GM12878 (cell line): ENCODE data around the gene KRTAP4-5. TPM values are rescaled to one million over a fixed set of nuclear protein-coding genes. Genes with fewer than 3 reads are reported as not detected.

Source experiments
- ATAC-seq: fragments of 200-7000 bp; cut with Tn5 transposase; 3 replicates; pipeline ENCODE4 v1.9.1; 2020; ENCODE audit warnings: mild to moderate bottlenecking, moderate library complexity
- BruUV-seq: library from RNA; stranded (reverse); fragments of 400-500 nt; replicated peaks from 2 replicates; lab custom pipeline; 2021; lab: Mats Ljungman, UMichigan
- CTCF ChIA-PET: fragments of 300-600 bp; sonication (Branson Sonifier 250); formaldehyde crosslinking; extraction: SDS; loops from one replicate; lab custom pipeline; 2021; ENCODE audit warnings: inconsistent platforms; lab: Yijun Ruan, JAX
- POLR2A ChIA-PET: fragments of 350-600 bp; formaldehyde crosslinking; extraction: SDS; loops from one replicate; lab custom pipeline; 2021; ENCODE audit warnings: inconsistent platforms; lab: Charles Lee
- RAD21 ChIA-PET: fragments of 300-600 bp; sonication (Branson Sonifier 250); formaldehyde crosslinking; loops from one replicate; lab custom pipeline; 2023; ENCODE audit warnings: antibody characterized with exemption; ENCODE audit not compliant: unreplicated experiment; lab: Charles Lee
- SMC1A ChIA-PET: fragments of 300-600 bp; sonication (Branson Sonifier 250); formaldehyde crosslinking; loops from one replicate; lab custom pipeline; 2023; ENCODE audit not compliant: unreplicated experiment, uncharacterized antibody; lab: Charles Lee
- DNase-seq: peaks from one replicate; pipeline ENCODE4 v3.0.0-alpha.2; 2011; ENCODE audit warnings: low read depth, low spot score
- FAIRE-seq: peaks from 3 replicates; lab custom pipeline; 2011; peaks lifted over from hg19 to GRCh38; lab: Jason Lieb, UNC
- H2AFZ ChIP-seq: 2 replicates; pipeline ENCODE4 v1.6.0; 2011; ENCODE audit warnings: low read depth, low read length, control low read depth; ENCODE audit not compliant: control insufficient read depth
- H3K27ac ChIP-seq: 2 replicates; pipeline ENCODE4 v1.5.1; 2011; ENCODE audit warnings: control low read depth; ENCODE audit not compliant: control insufficient read depth, insufficient read depth
- H3K27me3 ChIP-seq, 2 experiments: replicated peaks in 1 of 2; 2 replicates each; pipeline versions ENCODE4 v1.6.0 to v1.6.1; 2011; ENCODE audit warnings: low read length in 1 of 2; ENCODE audit not compliant: control insufficient read depth in 2 of 2, insufficient read depth in 2 of 2
- H3K36me3 ChIP-seq, 2 experiments: 2 replicates each; pipeline ENCODE4 v1.5.1; 2011; ENCODE audit warnings: low read length in 1 of 2; ENCODE audit not compliant: control insufficient read depth in 2 of 2, insufficient read depth in 2 of 2
- H3K4me1 ChIP-seq: 2 replicates; pipeline ENCODE4 v1.6.1; 2011; ENCODE audit warnings: mild to moderate bottlenecking, low read length, moderate library complexity, mixed read lengths; ENCODE audit not compliant: control insufficient read depth, insufficient read depth
- H3K4me2 ChIP-seq: 2 replicates; pipeline ENCODE4 v1.6.0; 2011; ENCODE audit warnings: control low read depth; ENCODE audit not compliant: control insufficient read depth, insufficient read depth
- H3K4me3 ChIP-seq: fragments of 200-600 bp; sonication (generic); 2 replicates; pipeline ENCODE4 v1.5.1; 2016
- H3K79me2 ChIP-seq: 2 replicates; pipeline ENCODE4 v1.6.0; 2011; ENCODE audit warnings: low read length; ENCODE audit not compliant: control insufficient read depth, insufficient read depth
- H3K9ac ChIP-seq: 2 replicates; pipeline ENCODE4 v1.8.0; 2011; ENCODE audit warnings: low read length, control low read depth, mixed read lengths; ENCODE audit not compliant: control insufficient read depth, insufficient read depth
- H3K9me3 ChIP-seq: replicated peaks from 3 replicates; pipeline ENCODE4 v1.5.1; 2011; ENCODE audit warnings: mild to moderate bottlenecking, low read length; ENCODE audit not compliant: control insufficient read depth, insufficient read depth
- H4K20me1 ChIP-seq: 2 replicates; pipeline ENCODE4 v1.6.0; 2011; ENCODE audit not compliant: control insufficient read depth, insufficient read depth
- ETV6 ChIP-seq, 2 experiments: fragments of 450-650 bp in 1 of 2; IDR thresholded peaks in 1 of 2; conservative IDR thresholded peaks in 1 of 2; 2 replicates each; pipeline ENCODE4 v1.6.1; 2014; ENCODE audit warnings: antibody characterized with exemption in 1 of 2, borderline replicate concordance in 1 of 2, low read depth in 1 of 2, mild to moderate bottlenecking in 1 of 2, moderate library complexity in 1 of 2
- HDAC2 ChIP-seq: fragments of 200-600 bp; sonication (generic); IDR thresholded peaks from 2 replicates; pipeline ENCODE4 v1.6.1; 2017
- HDGF ChIP-seq: fragments of 450-650 bp; IDR thresholded peaks from 2 replicates; pipeline ENCODE4 v1.6.1; 2016; ENCODE audit warnings: antibody characterized with exemption
- IRF4 ChIP-seq: IDR thresholded peaks from 2 replicates; pipeline ENCODE4 v1.6.1; 2011; ENCODE audit warnings: low read depth, low read length
- LARP7 ChIP-seq: fragments of 450-650 bp; IDR thresholded peaks from 2 replicates; pipeline ENCODE4 v1.6.1; 2017; ENCODE audit warnings: mild to moderate bottlenecking
- MEF2A ChIP-seq: IDR thresholded peaks from 2 replicates; pipeline ENCODE4 v1.6.1; 2011; ENCODE audit warnings: low read depth, mild to moderate bottlenecking, low read length, moderate library complexity; ENCODE audit not compliant: insufficient read depth
- RELA ChIP-seq: fragments of 450-650 bp; IDR thresholded peaks from 2 replicates; pipeline ENCODE4 v1.8.0; 2014; ENCODE audit warnings: borderline replicate concordance; ENCODE audit not compliant: partially characterized antibody
- TCF7 ChIP-seq: IDR thresholded peaks from 2 replicates; pipeline ENCODE4 v1.6.1; 2014; ENCODE audit warnings: antibody characterized with exemption, borderline replicate concordance
- YY1 ChIP-seq: IDR thresholded peaks from 2 replicates; pipeline ENCODE4 v1.6.1; 2011; ENCODE audit warnings: low read depth, mild to moderate bottlenecking, low read length
- ZBTB4 ChIP-seq: fragments of 450-650 bp; formaldehyde crosslinking; IDR thresholded peaks from 2 replicates; pipeline ENCODE4 v1.4.0; 2022; ENCODE audit warnings: mild to moderate bottlenecking, moderate library complexity
- ZNF274 ChIP-seq: IDR thresholded peaks from one replicate; pipeline ENCODE4 v1.8.0; 2011; ENCODE audit not compliant: insufficient read length, insufficient read depth
- ZNF592 ChIP-seq: fragments of 450-650 bp; IDR thresholded peaks from 2 replicates; pipeline ENCODE4 v1.6.1; 2017; ENCODE audit warnings: mild to moderate bottlenecking, moderate library complexity
- ZNF622 ChIP-seq: fragments of 450-650 bp; IDR thresholded peaks from 2 replicates; pipeline ENCODE4 v1.6.1; 2017; ENCODE audit warnings: mild to moderate bottlenecking, inconsistent platforms
- WGBS: methylation state at CpG from one replicate; pipeline ENCODE4 v1.1.6; 2016; ENCODE audit warnings: low lambda C conversion rate; ENCODE audit not compliant: insufficient replicate concordance, insufficient coverage; ENCODE audit errors: missing lambda C conversion rate; 5-methylcytosine and 5-hydroxymethylcytosine counted together
- in situ Hi-C: fragments of 300-500 bp; cut with MboI; formaldehyde crosslinking; loops from 9 replicates; pipeline ENCODE4 v1.14.3; 2018; ENCODE audit warnings: mixed read lengths
- intact Hi-C: fragments of 100-400 bp; cut with micrococcal nuclease; formaldehyde crosslinking; loops from one replicate; pipeline ENCODE4 v1.14.2; 2022; ENCODE audit not compliant: unreplicated experiment
- polyA plus RNA-seq, 11 experiments: library from polyadenylated mRNA; depleted of rRNA in 4 of 11; unstranded in 6 of 11; stranded (reverse) in 5 of 11; fragments of >200 nt; fragmentation: Nextera tagmentation in 4 of 11; fragmentation: Illumina TruSeq in 1 of 11; extraction: Ambion mirVana in 4 of 11; extraction: Trizol in 1 of 11; gene quantifications; 1 replicate in 1 of 11; 2 replicates in 10 of 11; pipeline versions ENCODE4 v1.2.1 to v1.2.3, GENCODE V29; 2011 to 2016; ENCODE audit warnings: inconsistent platforms in 2 of 11, missing spikeins in 2 of 11, low read depth in 1 of 11
- total RNA-seq, 4 experiments: library from RNA; depleted of rRNA in 3 of 4; stranded (reverse); fragments of >200 nt in 3 of 4; fragmentation: Illumina TruSeq in 1 of 4; extraction: Trizol in 1 of 4; gene quantifications; 2 replicates each; pipeline versions ENCODE4 v1.2.1 to v1.2.3, GENCODE V29; 2013 to 2021
- TF ChIP-seq, protein P1 (sequence below): IDR thresholded peaks from 2 replicates; pipeline ENCODE4 v1.6.1; 2011; ENCODE audit warnings: mild to moderate bottlenecking, low read depth, low read length, moderate library complexity; ENCODE audit not compliant: insufficient replicate concordance

Gene KRTAP4-5
- total and polyA plus RNA-seq, 10 of the 15 experiments (the other 5 are each of a cell fraction or from before 2014, with no cell fraction given): not detected

DNA sequence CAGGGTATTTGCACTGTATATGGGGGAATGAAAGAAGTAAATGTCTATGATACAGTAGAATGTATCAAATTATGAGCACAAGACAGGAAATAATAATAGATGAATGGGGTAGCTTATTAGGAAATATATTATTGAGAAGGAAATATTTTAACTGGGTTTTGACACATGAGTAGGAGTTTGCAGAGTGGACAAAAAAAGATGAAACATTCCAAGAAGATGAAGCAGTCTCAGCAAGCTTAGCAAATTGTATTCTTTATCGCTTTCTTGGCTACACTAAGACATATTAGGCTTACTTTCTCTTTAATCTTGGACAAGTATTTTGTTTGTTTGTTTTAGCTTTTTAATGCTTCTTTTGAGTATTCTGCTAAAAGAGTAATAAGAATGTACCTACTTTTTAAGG is 45.7 kb downstream of the KRTAP4-5 start:
- Histone ChIP-seq H3K36me3 (no peaks in the 10 kb centered on the region), H3K27ac (no peak overlapping the region), H3K79me2 (no peaks in the 10 kb centered on the region), H3K4me1 (no peaks in the 10 kb centered on the region), H3K4me3 (no peak overlapping the region), H2AFZ (no peak overlapping the region), H3K4me2 (no peak overlapping the region), H3K9ac (no peak overlapping the region), H3K9me3 (no peaks in the 10 kb centered on the region), H3K27me3 (no peaks in the 10 kb centered on the region; a peak in 1 of 4 replicates), H4K20me1 (no peaks in the 10 kb centered on the region)
- no TSS peak for BruUV-seq
- DNase-seq: no peak
- FAIRE-seq: no peak
- SMC1A ChIA-PET: no interaction called here
- CTCF ChIA-PET: no interaction called here
- no peak for ATAC-seq
- intact Hi-C loops: no loop called here
- WGBS: 7% methylated on average over 1 of the region's 1 CpG
- TF ChIP-seq YY1 (no peak), HDAC2 (no peak), ZNF274 (no peak), ZBTB4 (CRISPR knock-in tag) (no peak), IRF4 (no peak), MEF2A (no peak), ETV6 (conservative IDR thresholded peaks at IDR 0.05 in 1 of 2, IDR thresholded peaks at IDR 0.05 in 1 of 2; ENCODE audit: borderline replicate concordance in 1 of 2, low read depth in 1 of 2) (no peak), RELA (no peak), HDGF (no peak), LARP7 (no peak), ZNF622 (no peak), ZNF592 (no peak), TCF7 (no peak)
- TF ChIP-seq, protein P1, sequence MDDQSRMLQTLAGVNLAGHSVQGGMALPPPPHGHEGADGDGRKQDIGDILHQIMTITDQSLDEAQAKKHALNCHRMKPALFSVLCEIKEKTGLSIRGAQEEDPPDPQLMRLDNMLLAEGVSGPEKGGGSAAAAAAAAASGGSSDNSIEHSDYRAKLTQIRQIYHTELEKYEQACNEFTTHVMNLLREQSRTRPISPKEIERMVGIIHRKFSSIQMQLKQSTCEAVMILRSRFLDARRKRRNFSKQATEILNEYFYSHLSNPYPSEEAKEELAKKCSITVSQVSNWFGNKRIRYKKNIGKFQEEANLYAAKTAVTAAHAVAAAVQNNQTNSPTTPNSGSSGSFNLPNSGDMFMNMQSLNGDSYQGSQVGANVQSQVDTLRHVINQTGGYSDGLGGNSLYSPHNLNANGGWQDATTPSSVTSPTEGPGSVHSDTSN: no peak
- in situ Hi-C loops: no loop called here
- RAD21 ChIA-PET: no interaction called here
- POLR2A ChIA-PET: no interaction called here
